ENCODE data around the gene GAB3.

DNA sequence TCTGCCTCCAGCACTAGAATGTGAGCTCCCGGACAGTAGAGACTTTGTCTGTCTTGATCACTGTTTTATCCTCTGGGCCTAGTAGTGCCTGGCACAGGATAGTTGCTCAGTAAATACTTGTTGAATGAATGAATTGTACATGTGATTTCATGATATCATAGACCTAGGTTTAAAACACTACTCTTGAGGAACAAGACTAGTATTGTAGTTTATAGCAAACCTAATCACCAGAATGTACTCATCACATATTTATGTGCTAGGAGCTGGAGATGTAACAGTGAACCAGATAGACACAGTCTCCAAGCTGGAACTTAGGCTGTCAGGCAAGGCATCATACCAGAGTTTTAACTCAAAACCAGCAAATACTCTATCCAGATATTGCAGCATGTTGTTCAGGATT is 23.5 kb downstream of the GAB3 start:
- TF ChIP-seq CTCF (conservative IDR thresholded peaks at IDR 0.05) = no peak
- no peak for TF ChIP-seq EZH2 (IDR thresholded peaks at IDR 0.05; ENCODE audit: low read depth)

Data from PC-9 (cell line).